GM18505 (cell line): ENCODE data around the gene METRNL.
"Not testable (repeated sequence)": the region's sequence is repeated elsewhere in the genome, so short reads cannot be mapped to it uniquely, and the experiment has no call there.

Experiments
- ATAC-seq: cut with Tn5 transposase; IDR thresholded peaks from one replicate; pipeline ENCODE4 v1.9.1; 2021; ENCODE audit not compliant: unreplicated experiment
- POLR2A ChIP-seq: IDR thresholded peaks from 4 replicates; pipeline ENCODE4 v1.6.1; 2011; ENCODE audit warnings: borderline replicate concordance; ENCODE audit not compliant: insufficient read depth, insufficient read length; ENCODE audit errors: extremely low read depth

Gene METRNL

DNA sequence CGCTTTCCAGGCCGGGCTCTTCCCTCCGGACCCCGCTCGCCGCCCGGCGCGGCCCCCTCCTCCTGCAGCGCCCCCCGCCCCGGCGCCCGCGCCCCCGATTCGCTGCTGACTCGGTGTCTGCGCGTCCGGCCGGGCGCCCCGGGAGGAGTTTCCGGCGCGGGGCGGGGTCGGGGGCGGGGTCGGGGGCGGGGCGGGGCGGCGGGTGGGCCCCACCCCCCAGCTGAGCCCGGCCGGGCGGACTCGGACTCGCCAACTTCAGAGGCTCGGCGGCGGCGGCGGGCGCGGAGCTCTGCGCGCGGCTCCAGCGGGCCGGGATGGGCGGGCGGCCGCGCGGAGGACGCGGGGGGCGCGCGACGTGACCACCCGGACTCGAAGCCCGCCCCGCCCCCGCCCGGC lies at the start of gene METRNL:
METRNL (plus strand) TSS at position 258 of the 396 bp plus-strand sequence. CDS start 207 bp downstream, outside the sequence.
- ATAC-seq: peak; percentile 39
- peak; percentile 67 for TF ChIP-seq POLR2A

DNA sequence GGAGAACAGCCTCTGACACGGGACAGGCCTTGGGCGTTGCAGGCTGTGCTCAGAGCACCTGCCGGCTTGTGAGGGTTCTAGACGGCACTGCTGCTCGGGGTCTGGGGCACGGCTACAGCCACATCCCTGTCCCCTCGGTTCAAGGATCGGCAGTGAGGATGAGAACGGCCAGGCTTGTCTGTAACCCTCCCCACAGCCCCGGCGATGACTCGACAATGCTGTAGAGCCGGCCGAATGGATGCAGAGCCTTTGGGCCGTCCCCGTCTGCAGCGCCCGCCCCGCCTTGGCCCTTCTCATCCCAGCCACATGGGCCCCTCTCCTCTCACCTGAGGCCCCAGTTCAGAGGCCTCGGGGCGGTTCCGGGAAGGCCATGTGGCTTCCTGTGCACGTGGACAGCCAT lies 49.0 kb upstream of the METRNL start:
- ATAC-seq: no peak
- TF ChIP-seq POLR2A: no peak

GRCh38 chr17:83031321-83031945 lies 48.0 kb upstream of the METRNL start:
- ATAC-seq: no peak
- no peak for TF ChIP-seq POLR2A

DNA sequence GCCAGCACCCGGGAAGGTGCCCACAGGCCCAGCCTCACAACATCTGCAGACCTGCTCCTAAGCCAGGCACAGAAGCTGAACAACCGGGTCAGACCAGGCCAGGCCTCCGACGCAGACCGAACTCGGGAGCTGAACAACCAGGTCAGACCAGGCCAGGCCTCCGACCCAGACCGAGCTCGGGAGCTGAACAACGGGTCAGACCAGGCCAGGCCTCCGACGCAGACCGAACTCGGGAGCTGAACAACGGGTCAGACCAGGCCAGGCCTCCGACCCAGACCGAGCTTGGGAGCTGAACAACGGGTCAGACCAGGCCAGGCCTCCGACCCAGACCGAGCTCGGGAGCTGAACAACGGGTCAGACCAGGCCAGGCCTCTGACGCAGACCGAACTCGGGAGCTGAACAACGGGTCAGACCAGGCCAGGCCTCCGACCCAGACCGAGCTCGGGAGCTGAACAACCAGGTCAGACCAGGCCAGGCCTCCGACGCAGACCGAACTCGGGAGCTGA lies 47.4 kb upstream of the METRNL start:
- ATAC-seq: not testable (repeated sequence)

DNA sequence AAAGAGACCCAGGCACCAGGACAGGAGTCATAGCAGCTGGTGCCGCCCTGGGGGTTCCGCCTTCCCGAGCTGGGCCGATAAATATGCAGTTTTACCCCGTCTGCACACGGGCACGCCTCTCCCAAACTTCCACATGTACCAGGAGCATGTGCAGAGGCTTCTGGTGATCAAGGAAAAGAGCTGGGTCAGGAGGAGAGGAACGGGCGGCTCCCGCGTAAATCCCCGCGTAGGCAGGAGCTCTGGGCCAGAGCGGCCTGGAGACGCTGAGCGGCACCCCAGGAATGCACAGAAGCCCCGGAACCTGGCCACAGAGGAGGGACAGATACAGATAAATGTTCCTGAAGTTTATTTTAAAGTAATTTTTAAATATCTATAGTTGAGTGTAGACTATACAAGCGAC lies 46.6 kb upstream of the METRNL start:
- TF ChIP-seq POLR2A: no peak
- ATAC-seq: no peak

DNA sequence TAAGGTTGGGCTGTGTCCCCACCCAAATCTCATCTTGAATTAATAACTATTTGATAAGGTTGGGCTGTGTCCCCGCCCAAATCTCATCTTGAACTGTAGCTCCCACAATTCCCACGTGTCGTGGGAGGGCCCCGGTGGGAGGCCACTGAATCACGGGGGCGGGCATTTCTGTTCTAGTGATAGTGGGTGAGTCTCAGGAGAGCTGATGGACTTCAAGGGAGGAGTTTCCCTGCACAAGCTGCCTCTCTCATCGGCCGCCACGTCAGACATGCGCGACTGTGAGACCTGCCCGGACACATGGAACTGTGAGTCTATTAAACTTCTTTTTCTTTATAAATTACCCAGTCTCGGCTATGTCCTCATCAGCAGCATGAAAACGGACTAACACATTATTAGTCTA lies 44.9 kb upstream of the METRNL start:
- no peak for TF ChIP-seq POLR2A
- no peak for ATAC-seq

DNA sequence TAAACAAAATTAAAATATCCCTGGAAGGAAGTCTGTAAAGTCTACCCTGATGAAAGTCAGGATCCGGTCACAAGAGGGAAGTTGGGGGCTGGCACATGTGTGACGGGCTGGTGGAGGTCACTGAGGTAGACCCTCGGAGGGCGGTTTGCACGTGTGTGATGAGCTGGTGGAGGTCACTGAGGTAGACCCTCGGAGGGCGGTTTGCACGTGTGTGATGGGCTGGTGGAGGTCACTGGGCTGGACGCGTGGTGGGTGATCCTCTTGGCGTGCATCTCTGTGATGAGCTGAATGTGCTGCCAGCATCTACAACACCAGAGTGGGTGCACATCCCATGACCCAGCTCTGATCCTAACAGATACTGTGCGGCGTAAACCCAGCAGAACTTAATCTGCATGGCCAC lies 43.7 kb upstream of the METRNL start:
- ATAC-seq: no peak
- TF ChIP-seq POLR2A: no peak

DNA sequence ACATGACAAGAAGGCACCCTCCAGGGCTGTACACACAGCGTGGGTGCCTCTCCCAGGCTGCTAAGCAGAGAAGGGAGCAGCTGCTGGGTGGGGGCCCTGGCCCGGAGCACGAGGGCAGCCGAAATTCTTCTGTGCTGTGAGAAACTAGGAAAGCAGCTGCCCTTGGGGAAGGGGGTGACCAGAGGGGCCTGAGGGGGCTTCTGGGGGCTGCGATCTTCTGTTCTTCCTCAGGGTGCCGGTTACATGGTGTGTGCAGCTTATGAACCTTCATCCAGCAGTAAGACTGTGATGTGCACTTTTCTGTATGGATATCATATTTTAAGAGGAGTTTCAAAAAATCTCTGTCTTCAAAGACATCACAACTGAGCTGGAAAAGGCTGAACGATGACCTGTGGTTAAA lies 43.2 kb upstream of the METRNL start:
- no peak for TF ChIP-seq POLR2A
- no peak for ATAC-seq

GRCh38 chr17:83036666-83037065 lies 42.7 kb upstream of the METRNL start:
- ATAC-seq: no peak

DNA sequence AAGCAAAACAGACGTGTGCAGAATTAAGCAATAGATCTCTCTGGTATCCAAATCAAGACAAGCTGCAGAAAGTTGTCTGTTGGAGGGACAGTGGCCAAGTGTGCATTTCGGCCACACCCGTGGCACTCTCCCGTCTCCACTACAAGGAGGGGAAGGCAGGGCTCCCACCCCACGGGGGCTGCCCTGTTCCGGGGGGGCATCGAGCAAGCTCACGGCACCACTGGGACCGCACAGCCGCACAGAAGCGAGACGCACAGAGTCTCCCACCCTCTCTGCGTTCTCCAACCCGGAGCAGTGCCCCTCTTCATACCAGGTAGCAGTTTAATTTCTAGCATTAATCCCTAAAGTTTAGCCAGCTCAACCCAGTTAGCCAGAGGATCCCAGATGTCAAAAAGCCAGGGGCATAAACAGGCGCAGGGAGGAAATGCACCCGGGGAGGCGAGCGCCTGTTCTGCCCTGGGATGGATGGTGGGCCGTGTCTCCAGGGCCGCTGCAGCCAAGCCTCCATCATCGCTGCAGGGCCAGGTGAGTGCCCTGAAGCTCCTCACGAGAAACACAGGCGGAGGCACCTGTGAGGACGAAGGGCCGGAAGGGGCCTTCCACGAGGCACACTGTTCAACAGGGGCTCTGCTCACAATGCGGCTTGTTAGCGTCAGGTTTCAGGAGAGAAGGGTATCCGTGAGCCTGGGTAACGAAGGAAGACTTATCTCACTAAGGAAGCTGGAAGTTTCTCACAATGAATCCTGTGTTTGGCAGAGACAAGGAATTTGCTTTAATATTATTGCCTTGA lies 42.1 kb upstream of the METRNL start:
- TF ChIP-seq POLR2A: no peak
- no peak for ATAC-seq

More at GRCh38 chr17:83036666-83037065, 42.7 kb upstream of the METRNL start:
- TF ChIP-seq POLR2A: no peak

DNA sequence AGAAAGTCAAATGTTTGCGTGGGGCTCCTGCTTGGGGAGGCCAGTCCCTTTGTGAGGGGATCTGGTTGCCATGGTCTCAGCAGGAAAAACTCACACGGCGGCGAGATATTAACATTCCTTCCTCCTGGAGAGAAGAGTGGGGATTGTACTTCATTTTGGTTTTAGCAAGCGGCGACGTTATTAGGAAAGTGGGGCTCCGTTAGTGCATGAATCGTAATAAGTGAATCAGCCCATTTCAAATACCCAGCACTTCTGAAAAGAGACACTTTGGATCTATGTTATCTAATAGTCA lies 41.6 kb upstream of the METRNL start:
- TF ChIP-seq POLR2A: no peak
- ATAC-seq: no peak

DNA sequence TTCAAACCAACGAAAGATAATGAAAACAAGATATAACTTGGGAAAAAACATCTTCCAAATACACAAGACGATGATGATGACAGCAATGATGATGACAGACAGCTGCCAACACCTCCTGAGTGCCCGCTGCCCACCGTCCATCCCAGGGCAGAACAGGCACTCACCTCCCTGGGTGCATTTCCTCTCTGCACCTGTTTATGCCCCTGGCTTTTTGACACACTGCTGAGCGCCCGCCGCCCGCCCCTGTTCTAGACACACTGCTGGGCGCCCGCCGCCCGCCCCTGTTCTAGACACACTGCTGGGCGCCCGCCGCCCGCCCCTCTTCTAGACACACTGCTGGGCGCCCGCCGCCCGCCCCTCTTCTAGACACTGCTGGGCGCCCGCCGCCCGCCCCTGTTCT lies 40.4 kb upstream of the METRNL start:
- not testable (repeated sequence) for ATAC-seq

DNA sequence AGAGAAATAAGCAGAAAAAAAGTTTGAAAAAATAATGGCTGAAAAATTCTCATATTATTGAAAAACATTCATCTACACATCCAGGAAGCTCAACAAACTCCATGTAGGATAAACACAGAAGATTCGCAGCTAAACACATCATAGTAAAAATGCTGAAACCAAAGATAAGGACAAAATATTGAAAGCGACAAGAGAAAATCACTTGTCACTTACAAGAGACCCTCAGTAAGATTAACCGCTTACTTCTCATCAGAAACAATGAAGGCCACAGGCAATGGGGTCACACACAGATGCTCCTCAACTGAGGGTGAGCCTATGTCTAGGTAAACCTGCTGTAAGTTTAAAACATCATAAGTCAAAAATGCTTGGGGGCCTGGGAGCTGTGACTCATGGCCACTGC lies 38.1 kb upstream of the METRNL start:
- no peak for ATAC-seq
- TF ChIP-seq POLR2A: no peak

DNA sequence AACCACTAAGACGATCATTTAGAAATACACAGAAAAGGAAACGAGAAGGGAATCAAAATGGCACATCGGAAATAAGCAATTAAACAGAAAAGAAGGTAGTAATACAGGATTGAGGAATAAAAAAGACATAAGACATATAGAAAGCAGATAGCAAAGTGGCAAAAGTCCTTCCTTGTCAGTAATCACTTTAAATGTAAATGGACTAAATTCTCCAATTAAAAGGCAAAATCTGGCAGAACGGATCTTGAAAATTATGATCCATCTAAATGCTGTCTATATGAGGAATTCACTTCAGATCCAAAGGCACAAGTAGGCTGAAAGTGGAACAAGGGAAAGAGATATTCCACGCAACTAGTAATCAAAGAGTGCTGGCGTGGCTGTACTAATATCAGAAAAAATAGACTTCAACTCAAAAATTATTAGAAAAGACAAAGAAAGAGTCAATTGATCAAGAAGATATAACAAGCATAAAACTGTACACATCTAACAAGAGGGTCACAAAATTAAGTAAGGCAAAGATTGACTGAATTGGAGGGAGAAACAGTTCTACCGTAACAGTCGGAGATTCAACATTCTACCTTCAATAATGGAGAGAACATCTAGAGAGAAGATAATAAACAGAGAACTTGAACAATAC lies 36.8 kb upstream of the METRNL start:
- no peak for TF ChIP-seq POLR2A
- ATAC-seq: no peak

DNA sequence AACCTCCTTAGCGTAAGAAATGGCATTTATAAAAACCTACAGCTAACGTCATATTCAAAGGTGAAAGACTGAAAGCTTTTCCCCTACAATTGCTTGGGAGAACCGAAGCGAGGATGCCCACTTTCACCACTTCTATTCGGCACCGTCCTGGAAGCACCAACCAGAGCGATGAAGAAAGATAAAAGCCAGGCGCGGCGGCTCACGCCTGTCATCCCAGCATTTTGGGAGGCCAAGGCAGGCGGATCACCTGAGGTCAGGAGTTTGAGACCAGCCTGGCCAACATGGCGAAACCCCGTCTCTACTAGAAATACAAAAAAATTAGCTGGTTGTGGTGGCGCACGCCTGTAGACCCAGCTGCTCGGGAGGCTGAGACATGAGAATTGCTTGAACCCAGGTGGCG lies 34.9 kb upstream of the METRNL start:
- not testable (repeated sequence) for ATAC-seq
